K562 (cell line): ENCODE measurements around the gene ZRANB1. TPM values are rescaled to one million over a fixed set of nuclear protein-coding genes. Genes with fewer than 3 reads are reported as not detected.
A peak's percentile ranks its signal among the peaks of the same experiment; 100 is the strongest.

Experiments
- ATAC-seq: fragments of 200-7000 bp; cut with Tn5 transposase; 3 replicates; pipeline ENCODE4 v1.9.1; 2020; ENCODE audit warnings: moderate library complexity
- BruUV-seq: library from RNA; stranded (reverse); fragments of 400-500 nt; replicated peaks from 2 replicates; lab custom pipeline; 2021; lab: Mats Ljungman, UMichigan
- CTCF ChIA-PET: fragments of 300-600 bp; formaldehyde crosslinking; extraction: SDS; loops from one replicate; lab custom pipeline; 2021; ENCODE audit warnings: low intra/inter-chr PET ratio; lab: Yijun Ruan, JAX
- POLR2A ChIA-PET: fragments of 300-600, 350-650 bp; sonication (Branson Sonifier 250); formaldehyde crosslinking; extraction: SDS; loops from one replicate; lab custom pipeline; 2021; ENCODE audit warnings: antibody characterized with exemption, inconsistent platforms; lab: Yijun Ruan, JAX
- DNase-seq, 4 experiments: peaks; one replicate each; pipeline versions ENCODE4 v3.0.0 to v3.0.0-alpha.2; 2011 to 2018; ENCODE audit warnings: low spot score in 3 of 4, mixed read lengths in 3 of 4; ENCODE audit errors: extremely low read depth in 1 of 4
- FAIRE-seq: peaks from 2 replicates; lab custom pipeline; 2011; peaks lifted over from hg19 to GRCh38; lab: Jason Lieb, UNC
- H2AFZ ChIP-seq: 2 replicates; pipeline ENCODE4 v1.6.0; 2011; ENCODE audit warnings: low read depth, low read length, control low read depth, inconsistent platforms
- H3K27ac ChIP-seq: fragments of 200-600 bp; 3 replicates; pipeline ENCODE4 v1.8.0; 2011; ENCODE audit warnings: low read depth, mild to moderate bottlenecking, control low read depth, inconsistent platforms, low read length, moderate library complexity, mixed read lengths; ENCODE audit errors: extremely low read depth
- H3K27me3 ChIP-seq, 2 experiments: fragments of 300-600 bp in 1 of 2; 2 replicates in 1 of 2; 3 replicates in 1 of 2; pipeline versions ENCODE4 v1.6.0 to v1.8.0; 2011; ENCODE audit warnings: inconsistent platforms in 2 of 2, low read length in 2 of 2, mild to moderate bottlenecking in 1 of 2, mixed read lengths in 1 of 2, moderate library complexity in 1 of 2; ENCODE audit not compliant: control insufficient read depth in 2 of 2, insufficient read depth in 2 of 2
- H3K36me3 ChIP-seq: fragments of 300-600 bp; 3 replicates; pipeline ENCODE4 v1.8.0; 2011; ENCODE audit warnings: mild to moderate bottlenecking, low read length, inconsistent platforms; ENCODE audit not compliant: control insufficient read depth, insufficient read depth
- H3K4me1 ChIP-seq, 2 experiments: fragments of 200-600 bp in 1 of 2; replicated peaks in 1 of 2; 2 replicates in 1 of 2; 3 replicates in 1 of 2; pipeline versions ENCODE4 v1.5.1 to v1.8.0; 2011; ENCODE audit warnings: inconsistent platforms in 2 of 2, low read length in 2 of 2, mild to moderate bottlenecking in 1 of 2, mixed read lengths in 1 of 2, moderate library complexity in 1 of 2; ENCODE audit not compliant: control insufficient read depth in 2 of 2, insufficient read depth in 2 of 2
- H3K4me2 ChIP-seq: 2 replicates; pipeline ENCODE4 v1.6.1; 2011; ENCODE audit warnings: low read length, control low read depth, inconsistent platforms, mixed read lengths; ENCODE audit not compliant: insufficient read depth
- H3K4me3 ChIP-seq: fragments of 200-600 bp; sonication (generic), shearing (Covaris generic); 2 replicates; pipeline ENCODE4 v1.5.1; 2016; ENCODE audit warnings: control low read depth, inconsistent platforms
- H3K79me2 ChIP-seq: fragments of 200-600 bp; 3 replicates; pipeline ENCODE4 v1.8.0; 2011; ENCODE audit warnings: low read length, inconsistent platforms; ENCODE audit not compliant: control insufficient read depth, insufficient read depth
- H3K9ac ChIP-seq, 2 experiments: 2 replicates each; pipeline versions ENCODE4 v1.6.0 to v1.6.1; 2011; ENCODE audit warnings: low read depth in 2 of 2, low read length in 2 of 2, control low read depth in 1 of 2, inconsistent platforms in 1 of 2, mild to moderate bottlenecking in 1 of 2, mixed read lengths in 1 of 2; ENCODE audit not compliant: insufficient read depth in 1 of 2
- H3K9me1 ChIP-seq: one replicate; pipeline ENCODE4 v1.6.0; 2011; ENCODE audit warnings: inconsistent platforms, mild to moderate bottlenecking, low read length, moderate library complexity; ENCODE audit not compliant: control insufficient read depth, insufficient read depth
- H3K9me3 ChIP-seq: replicated peaks from 2 replicates; pipeline ENCODE4 v1.5.1; 2011; ENCODE audit warnings: low read depth, low read length, inconsistent platforms; ENCODE audit not compliant: control insufficient read depth, insufficient read depth
- H4K20me1 ChIP-seq: replicated peaks from 2 replicates; pipeline ENCODE4 v1.6.1; 2011; ENCODE audit warnings: low read length, inconsistent platforms, mixed read lengths; ENCODE audit not compliant: control insufficient read depth, insufficient read depth
- CREB3 ChIP-seq: fragments of 450-650 bp; conservative IDR thresholded peaks from 2 replicates; pipeline ENCODE4 v1.6.1; 2016; ENCODE audit warnings: missing genetic modification characterization, low read depth, mild to moderate bottlenecking, missing compliant biosample characterization, moderate library complexity
- DLX4 ChIP-seq: fragments of 250-450 bp; sonication (Bioruptor Pico); IDR thresholded peaks from 2 replicates; pipeline ENCODE4 v1.6.1; 2021; ENCODE audit warnings: mild to moderate bottlenecking
- DPF2 ChIP-seq: fragments of 450-650 bp; IDR thresholded peaks from 2 replicates; pipeline ENCODE4 v1.6.1; 2016
- ETV5 ChIP-seq: sonication (generic); formaldehyde crosslinking; IDR thresholded peaks from 2 replicates; pipeline ENCODE4 v1.4.0; 2020; ENCODE audit warnings: low read depth, mild to moderate bottlenecking, missing genetic modification reagents
- FOS ChIP-seq: IDR thresholded peaks from 3 replicates; pipeline ENCODE4 v1.6.1; 2011; ENCODE audit not compliant: insufficient read length; ENCODE audit errors: extremely low read depth
- FOXJ2 ChIP-seq: fragments of 200-800 bp; sonication (Bioruptor generic); IDR thresholded peaks from 2 replicates; pipeline ENCODE4 v1.6.1; 2016; ENCODE audit warnings: missing genetic modification characterization, missing compliant biosample characterization
- HEY1 ChIP-seq: fragments of 250-450 bp; sonication (Bioruptor Pico); IDR thresholded peaks from 2 replicates; pipeline ENCODE4 v1.5.0; 2020; ENCODE audit warnings: mild to moderate bottlenecking, moderate library complexity, borderline replicate concordance
- HNRNPK ChIP-seq: fragments of 200-400 bp; formaldehyde crosslinking; IDR thresholded peaks from one replicate; pipeline ENCODE4 v1.6.1; 2018; ENCODE audit warnings: mild to moderate bottlenecking, low read depth, low read length; ENCODE audit not compliant: poor library complexity, severe bottlenecking
- ILF3 ChIP-seq: fragments of 450-650 bp; IDR thresholded peaks from 2 replicates; pipeline ENCODE4 v1.6.1; 2018; ENCODE audit warnings: antibody characterized with exemption, mild to moderate bottlenecking, moderate library complexity, borderline replicate concordance
- ILK ChIP-seq: fragments of 450-650 bp; IDR thresholded peaks from 2 replicates; pipeline ENCODE4 v1.6.1; 2016; ENCODE audit warnings: missing genetic modification characterization, low read depth, mild to moderate bottlenecking, missing compliant biosample characterization, moderate library complexity, borderline replicate concordance
- IRF1 ChIP-seq: sonication (generic); formaldehyde crosslinking; IDR thresholded peaks from 2 replicates; pipeline ENCODE4 v1.8.0; 2022; ENCODE audit warnings: missing genetic modification reagents, mild to moderate bottlenecking, borderline replicate concordance
- KLF13 ChIP-seq: fragments of 450-650 bp; IDR thresholded peaks from 2 replicates; pipeline ENCODE4 v1.6.1; 2016; ENCODE audit warnings: missing genetic modification characterization, low read depth, mild to moderate bottlenecking, missing compliant biosample characterization, moderate library complexity, borderline replicate concordance
- POLR3A ChIP-seq: IDR thresholded peaks from 2 replicates; pipeline ENCODE4 v1.6.1; 2011; ENCODE audit warnings: borderline replicate concordance, mild to moderate bottlenecking, moderate library complexity; ENCODE audit not compliant: insufficient read length, insufficient read depth; ENCODE audit errors: extremely low read depth
- RFX5 ChIP-seq: IDR thresholded peaks from 2 replicates; pipeline ENCODE4 v1.6.1; 2011; ENCODE audit warnings: low read depth, mild to moderate bottlenecking, improper control_type of control experiment, low read length
- RNF219 ChIP-seq: fragments of 250-450 bp; sonication (Bioruptor Pico); IDR thresholded peaks from 2 replicates; pipeline ENCODE4 v1.5.0; 2022; ENCODE audit warnings: mild to moderate bottlenecking
- SMARCA5 ChIP-seq: fragments of 450-650 bp; IDR thresholded peaks from 2 replicates; pipeline ENCODE4 v1.6.1; 2016
- SUPT5H ChIP-seq: fragments of 450-650 bp; IDR thresholded peaks from 2 replicates; pipeline ENCODE4 v1.6.1; 2016
- YY1 ChIP-seq, 3 experiments: IDR thresholded peaks; 2 replicates each; pipeline ENCODE4 v1.6.1; 2011; ENCODE audit warnings: low read length in 2 of 3, mild to moderate bottlenecking in 2 of 3, moderate library complexity in 2 of 3, borderline replicate concordance in 1 of 3, control low read depth in 1 of 3, low read depth in 1 of 3; ENCODE audit not compliant: insufficient read depth in 3 of 3, insufficient replicate concordance in 2 of 3, control insufficient read depth in 1 of 3, insufficient read length in 1 of 3; ENCODE audit errors: extremely low read depth in 1 of 3
- ZNF717 ChIP-seq: fragments of 250-450 bp; sonication (Bioruptor Pico); IDR thresholded peaks from 2 replicates; pipeline ENCODE4 v1.5.0; 2021
- WGBS: fragments of 100-300 bp; shearing (Covaris generic); methylation state at CpG from one replicate; pipeline ENCODE4 v1.1.6; 2016; ENCODE audit warnings: low coverage, mixed read lengths; ENCODE audit not compliant: insufficient coverage; ENCODE audit errors: missing lambda C conversion rate; 5-methylcytosine and 5-hydroxymethylcytosine counted together
- in situ Hi-C: fragments of 300-500 bp; cut with MboI; formaldehyde crosslinking; loops from 4 replicates; pipeline ENCODE4 v1.15.0; 2018; ENCODE audit warnings: inconsistent platforms, mixed read lengths
- intact Hi-C: fragments of 100-400 bp; cut with micrococcal nuclease; formaldehyde crosslinking; loops from 2 replicates; pipeline ENCODE4 v1.14.2; 2022
- polyA plus RNA-seq, 8 experiments: library from polyadenylated mRNA; depleted of rRNA in 4 of 8; stranded (reverse) in 5 of 8; unstranded in 3 of 8; fragments of >200 nt; fragmentation: Nextera tagmentation in 2 of 8; fragmentation: Illumina TruSeq in 1 of 8; extraction: Ambion mirVana in 2 of 8; extraction: Trizol in 1 of 8; gene quantifications; 2 replicates each; pipeline versions ENCODE4 v1.2.1 to v1.2.3, GENCODE V29; 2011 to 2014; ENCODE audit warnings: inconsistent platforms in 1 of 8, missing spikeins in 1 of 8
- total RNA-seq, 7 experiments: library from RNA; depleted of rRNA in 6 of 7; stranded (reverse); fragments of >200 nt in 6 of 7; fragmentation: Illumina TruSeq in 2 of 7; extraction: Trizol in 2 of 7; gene quantifications; 2 replicates each; pipeline versions ENCODE4 v1.2.1 to v1.2.3, GENCODE V29; 2011 to 2021; ENCODE audit warnings: low replicate concordance in 1 of 7

The ZRANB1 gene
- total and polyA plus RNA-seq, 9 of the 15 experiments (the other 6 are each of a cell fraction or from before 2014, with no cell fraction given): 0.07 to 1.1 (median 0.64) TPM

- ATAC-seq: peak; percentile 36; the same call in 2 of the 3 replicates
- H3K9me3 ChIP-seq: no peaks in the 10 kb centered on the region
- H3K36me3 ChIP-seq: peaks cover 8% of the 10 kb centered on the region; the same call in 2 of the 3 replicates
- WGBS: 61% methylated on average over 2 of the region's 2 CpGs
- in situ Hi-C loops (loop anchor here (25.0 kb wide), 1 partner anchor 226 kb away; the partner anchor contains the start of gene CTBP2), intact Hi-C loops (no loop called here)
- H3K4me2 ChIP-seq: no peak overlapping the region
- H3K27me3 ChIP-seq: no peaks in the 10 kb centered on the region
- TF ChIP-seq ZNF717 (CRISPR knock-in tag) (no peak), ILF3 (no peak), RFX5 (no peak), FOXJ2 (tag) (no peak), SUPT5H (no peak), ILK (no peak), CREB3 (tag) (no peak), HEY1 (CRISPR knock-in tag) (no peak), DPF2 (no peak), YY1 (IDR thresholded peaks at IDR 0.05; ENCODE audit: borderline replicate concordance in 1 of 3, control insufficient read depth in 1 of 3, extremely low read depth in 1 of 3, insufficient read depth in 3 of 3, insufficient read length in 1 of 3, insufficient replicate concordance in 2 of 3, low read depth in 1 of 3, low read length in 2 of 3) (no peak), HNRNPK (no peak), POLR3A (no peak), FOS (no peak), RNF219 (CRISPR knock-in tag) (no peak), KLF13 (tag) (no peak), ETV5 (CRISPR knock-in tag) (no peak), SMARCA5 (no peak), IRF1 (no peak), DLX4 (no peak)
- POLR2A ChIA-PET: no interaction called here
- CTCF ChIA-PET: no interaction called here
- no peak overlapping the region for H2AFZ ChIP-seq
- peaks cover 93% of the 10 kb centered on the region for H3K79me2 ChIP-seq
- BruUV-seq: no TSS peak
- no peak for FAIRE-seq
- DNase-seq: peak in 3 of 4 experiments; percentile 0 to 1 (median 0)
- H3K9me1 ChIP-seq: no peaks in the 10 kb centered on the region
- H3K27ac ChIP-seq: no peak overlapping the region
- H3K4me3 ChIP-seq: no peak overlapping the region
- no peak overlapping the region for H3K9ac ChIP-seq
- H4K20me1 ChIP-seq: peaks cover 7% of the 10 kb centered on the region
- H3K4me1 ChIP-seq: peaks cover 0 to 3% of the 10 kb centered on the region in 2 experiments; a peak in 1 of 5 replicates
These were observed 6.0 kb upstream of the ZRANB1 start for GRCh38 chr10:124935946-124936345.
